GM12891 (cell line): Measurements from ENCODE around the gene RBM34.
"Not testable (repeated sequence)": the region's sequence is repeated elsewhere in the genome, so short reads cannot be mapped to it uniquely, and the experiment has no call there.

Source experiments
- DNase-seq: peaks from one replicate; pipeline ENCODE4 v3.0.0; 2011; ENCODE audit warnings: low spot score; ENCODE audit not compliant: insufficient read length
- FAIRE-seq: peaks from 2 replicates; lab custom pipeline; 2011; peaks lifted over from hg19 to GRCh38; lab: Jason Lieb, UNC
- PAX5 ChIP-seq: IDR thresholded peaks from 2 replicates; pipeline ENCODE4 v1.6.1; 2011; ENCODE audit warnings: low read length, moderate library complexity, mild to moderate bottlenecking; ENCODE audit not compliant: insufficient read depth, severe bottlenecking
- POLR2A ChIP-seq: IDR thresholded peaks from 2 replicates; pipeline ENCODE4 v1.6.1; 2011; ENCODE audit warnings: low read depth, low read length, control low read depth
- POLR2AphosphoS5 ChIP-seq: IDR thresholded peaks from 2 replicates; pipeline ENCODE4 v1.6.1; 2011; ENCODE audit warnings: low read depth, low read length, control low read depth
- POU2F2 ChIP-seq: IDR thresholded peaks from 2 replicates; pipeline ENCODE4 v1.6.1; 2011; ENCODE audit warnings: low read depth, mild to moderate bottlenecking, control low read depth, low read length, moderate library complexity
- SPI1 ChIP-seq: IDR thresholded peaks from 2 replicates; pipeline ENCODE4 v1.6.1; 2011; ENCODE audit warnings: low read depth, low read length, control low read depth
- TAF1 ChIP-seq: IDR thresholded peaks from 2 replicates; pipeline ENCODE4 v1.6.1; 2011; ENCODE audit warnings: low read depth, low read length, control low read depth

RBM34 gene

GRCh38 chr1:235105051-235106043 lies 55.7 kb downstream of the RBM34 start:
- no peak for DNase-seq
- TF ChIP-seq POU2F2 = no peak; the same call in 1 of the 2 replicates
- TF ChIP-seq POLR2A = no peak
- no peak for TF ChIP-seq TAF1
- TF ChIP-seq POLR2AphosphoS5 = no peak; the same call in 1 of the 2 replicates
- TF ChIP-seq PAX5 = no peak
- TF ChIP-seq SPI1 = peak; percentile 16; the same call in 1 of the 2 replicates

GRCh38 chr1:235102993-235103411 lies 58.0 kb downstream of the RBM34 start:
- FAIRE-seq (no peak), DNase-seq (no peak)
- TF ChIP-seq SPI1 = no peak
- TF ChIP-seq POU2F2 = no peak
- no peak for TF ChIP-seq TAF1
- no peak for TF ChIP-seq PAX5
- TF ChIP-seq POLR2A = no peak
- TF ChIP-seq POLR2AphosphoS5 = no peak

More at GRCh38 chr1:235105051-235106043, 55.7 kb downstream of the RBM34 start:
- FAIRE-seq = peak; percentile 86

DNA sequence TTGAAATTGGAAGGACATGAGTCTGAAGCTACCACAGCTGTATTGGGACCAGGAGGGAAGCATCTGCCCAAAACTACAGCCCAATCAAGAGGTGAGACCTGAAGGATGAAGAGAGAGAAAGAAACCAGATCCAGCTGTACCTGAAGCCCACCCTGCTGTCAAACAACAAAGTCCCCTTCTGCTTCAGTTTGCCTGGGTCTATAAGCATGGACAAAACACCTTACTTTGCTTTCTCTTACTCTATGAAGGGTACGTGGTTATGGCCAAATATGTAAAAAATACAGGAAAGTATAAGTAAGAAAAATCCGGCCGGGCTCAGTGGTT lies 58.8 kb downstream of the RBM34 start:
- TF ChIP-seq POLR2A (no peak), POLR2AphosphoS5 (no peak), TAF1 (no peak), SPI1 (no peak), PAX5 (no peak), POU2F2 (no peak)
- FAIRE-seq (no peak), DNase-seq (no peak)

GRCh38 chr1:235101558-235102258 lies 59.3 kb downstream of the RBM34 start:
- no peak for TF ChIP-seq SPI1
- no peak for TF ChIP-seq POU2F2
- TF ChIP-seq POLR2AphosphoS5 = no peak
- no peak for TF ChIP-seq TAF1
- TF ChIP-seq PAX5 = no peak
- TF ChIP-seq POLR2A = no peak
- no peak for FAIRE-seq
- DNase-seq = no peak

DNA sequence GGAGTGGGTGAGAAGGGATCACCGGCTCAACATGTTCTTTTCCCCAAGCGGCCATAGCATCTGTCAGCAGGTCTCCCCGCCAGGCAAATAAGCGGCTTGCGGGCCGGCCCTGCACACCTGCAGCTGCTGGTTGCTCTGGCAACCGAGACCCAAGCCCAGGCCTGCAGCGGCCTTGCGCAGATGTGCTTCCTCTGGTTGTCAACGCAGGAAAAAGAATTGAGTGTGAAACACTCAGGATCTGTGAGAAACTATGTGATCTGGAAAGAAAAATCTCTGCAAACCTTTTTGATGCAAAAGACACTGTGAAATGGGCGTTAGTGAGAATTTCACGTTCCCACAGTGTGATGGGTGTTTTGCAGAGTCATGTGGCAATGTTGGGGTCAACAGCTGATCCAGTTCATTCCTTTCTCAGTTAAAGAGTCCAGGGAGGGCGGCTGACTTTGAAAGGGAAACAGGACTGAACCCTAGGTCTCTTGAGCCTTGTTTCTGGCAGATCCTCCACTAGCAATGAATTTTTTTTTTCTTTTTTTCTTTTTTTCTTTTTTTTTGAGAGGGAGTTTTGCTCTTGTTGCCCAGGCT lies 60.8 kb downstream of the RBM34 start:
- no peak for DNase-seq
- FAIRE-seq = no peak
- TF ChIP-seq PAX5 (no peak), SPI1 (no peak), POLR2A (no peak), TAF1 (no peak), POU2F2 (no peak), POLR2AphosphoS5 (no peak)

GRCh38 chr1:235098991-235099390 lies 62.1 kb downstream of the RBM34 start:
- DNase-seq (no peak), FAIRE-seq (no peak)
- no peak for TF ChIP-seq PAX5
- no peak for TF ChIP-seq SPI1
- no peak for TF ChIP-seq POU2F2

DNA sequence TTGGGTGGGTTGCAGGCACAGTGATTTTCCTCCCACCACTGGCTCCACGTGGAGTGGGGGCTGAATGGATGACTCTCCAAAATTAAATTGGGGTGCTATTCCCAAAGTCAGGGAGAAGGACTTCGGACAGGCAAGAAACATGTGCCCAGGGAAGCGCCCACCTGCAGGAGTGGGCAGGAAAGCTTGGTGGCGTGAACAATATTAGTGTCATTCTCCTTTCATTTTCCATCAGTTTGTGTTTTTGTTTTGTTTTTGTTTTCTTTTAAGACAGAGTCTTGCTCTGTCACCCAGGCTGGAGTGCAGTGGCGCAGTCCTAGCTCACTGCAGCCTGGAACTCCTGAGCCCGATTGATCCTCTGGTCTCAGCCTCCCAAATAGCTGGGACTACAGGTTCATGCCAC lies 62.5 kb downstream of the RBM34 start:
- no peak for DNase-seq
- TF ChIP-seq SPI1 (no peak), TAF1 (no peak), PAX5 (no peak), POU2F2 (no peak), POLR2AphosphoS5 (no peak), POLR2A (no peak)
- no peak for FAIRE-seq

DNA sequence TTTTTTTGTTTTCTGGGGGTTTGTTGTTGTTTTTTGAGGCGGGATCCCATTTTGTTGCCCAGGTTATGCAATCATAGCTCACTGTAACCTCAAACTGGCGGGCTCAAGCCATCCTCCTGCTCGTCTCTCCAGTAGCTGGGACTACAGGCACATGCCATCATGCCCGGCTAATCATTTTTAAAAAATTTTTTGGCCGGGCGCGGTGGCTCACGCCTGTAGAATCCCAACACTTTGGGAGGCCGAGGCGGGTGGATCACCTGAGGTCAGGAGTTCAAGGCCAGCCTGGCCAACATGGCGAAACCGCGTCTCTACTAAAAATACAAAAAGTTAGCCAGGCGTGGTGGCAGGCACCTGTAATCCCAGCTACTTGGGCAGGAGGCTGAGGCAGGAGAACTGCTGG lies 63.5 kb downstream of the RBM34 start:
- DNase-seq, FAIRE-seq: not testable (repeated sequence)

GRCh38 chr1:235095938-235096562 lies 65.0 kb downstream of the RBM34 start:
- TF ChIP-seq POLR2AphosphoS5 (no peak), POU2F2 (no peak), SPI1 (no peak), POLR2A (no peak), PAX5 (no peak), TAF1 (no peak)
- FAIRE-seq = no peak
- DNase-seq = no peak
